RWPE2 (cell line): ENCODE results near the gene S1PR5.

Experiments used
- ATAC-seq: fragments of 200-7000 bp; cut with Tn5 transposase; 3 replicates; pipeline ENCODE4 v1.9.1; 2021; ENCODE audit warnings: low read depth
- DNase-seq: peaks from one replicate; pipeline ENCODE4 v3.0.0-alpha.2; 2020; ENCODE audit warnings: low spot score
- H3K27ac ChIP-seq: fragments of 450-650 bp; 2 replicates; pipeline ENCODE4 v1.5.1; 2017; ENCODE audit warnings: mild to moderate bottlenecking; ENCODE audit not compliant: poor library complexity, severe bottlenecking
- H3K27me3 ChIP-seq: fragments of 250-450 bp; sonication (Bioruptor Pico); 2 replicates; pipeline ENCODE4 v1.5.1; 2021; ENCODE audit warnings: mild to moderate bottlenecking, moderate library complexity; ENCODE audit not compliant: insufficient read depth, poor library complexity, severe bottlenecking
- H3K36me3 ChIP-seq: fragments of 250-450 bp; sonication (Bioruptor Pico); 2 replicates; pipeline ENCODE4 v1.5.1; 2020; ENCODE audit warnings: low read depth, mild to moderate bottlenecking, moderate library complexity
- H3K4me1 ChIP-seq: fragments of 250-450 bp; sonication (Bioruptor Pico); 2 replicates; pipeline ENCODE4 v1.5.1; 2021; ENCODE audit warnings: mild to moderate bottlenecking, moderate library complexity; ENCODE audit not compliant: insufficient read depth, poor library complexity, severe bottlenecking
- H3K4me3 ChIP-seq: fragments of 250-450 bp; sonication (Bioruptor Pico); 2 replicates; pipeline ENCODE4 v1.5.1; 2021; ENCODE audit warnings: mild to moderate bottlenecking, moderate library complexity; ENCODE audit not compliant: severe bottlenecking
- H3K9me3 ChIP-seq: fragments of 250-450 bp; sonication (Bioruptor Pico); 2 replicates; pipeline ENCODE4 v1.5.1; 2021; ENCODE audit warnings: mild to moderate bottlenecking, moderate library complexity; ENCODE audit not compliant: severe bottlenecking
- TF ChIP-seq, protein P1 (sequence below): fragments of 450-650 bp; IDR thresholded peaks from one replicate; pipeline ENCODE4 v1.5.1; 2017; ENCODE audit warnings: mild to moderate bottlenecking, moderate library complexity; ENCODE audit not compliant: poor library complexity, severe bottlenecking

Gene S1PR5

DNA sequence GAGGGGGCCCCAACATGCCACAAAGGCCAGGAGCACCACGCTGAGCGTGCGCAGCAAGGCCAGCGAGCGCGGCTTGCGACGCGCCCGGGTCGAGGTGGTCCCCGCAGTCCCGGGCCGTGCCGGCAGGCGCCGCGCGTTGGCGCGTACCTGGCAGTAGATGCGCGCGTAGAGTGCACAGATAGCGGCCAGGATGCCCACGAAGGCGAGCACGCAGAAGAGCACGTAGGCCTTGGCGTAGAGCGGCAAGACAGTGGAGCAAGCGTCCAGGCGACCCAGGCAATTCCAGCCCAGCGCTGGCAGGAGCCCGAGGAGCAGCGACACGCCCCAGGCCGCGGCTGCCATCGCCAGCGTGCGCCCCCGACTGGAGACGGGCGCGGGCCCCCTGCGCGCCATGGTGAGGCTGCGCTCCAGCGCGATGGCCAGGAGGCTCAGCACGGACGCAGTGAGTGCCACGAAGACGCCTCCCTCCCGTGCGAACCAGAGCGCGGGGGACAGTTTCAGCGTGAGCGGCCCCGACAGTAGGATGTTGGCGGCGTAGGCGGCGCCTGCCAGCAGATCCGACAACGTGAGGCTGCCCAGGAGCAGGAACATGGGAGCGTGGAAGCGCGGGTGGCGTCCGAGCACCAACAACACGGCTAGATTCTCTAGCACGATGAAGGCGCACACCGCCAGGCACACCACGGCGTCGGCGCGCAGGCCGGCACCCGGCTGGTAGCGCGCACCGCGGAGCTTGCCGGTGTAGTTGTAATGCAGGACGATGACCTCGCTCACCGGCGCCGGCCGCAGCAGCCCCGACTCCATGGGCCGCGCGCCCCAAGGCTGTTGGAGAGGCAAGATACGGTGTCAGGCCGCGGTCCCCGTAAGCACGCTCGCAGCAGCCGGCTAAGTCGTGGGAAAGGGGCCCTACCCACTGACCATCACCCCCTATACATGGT is 2.8 kb downstream of the S1PR5 start:
- no peak for ATAC-seq
- TF ChIP-seq, protein P1, sequence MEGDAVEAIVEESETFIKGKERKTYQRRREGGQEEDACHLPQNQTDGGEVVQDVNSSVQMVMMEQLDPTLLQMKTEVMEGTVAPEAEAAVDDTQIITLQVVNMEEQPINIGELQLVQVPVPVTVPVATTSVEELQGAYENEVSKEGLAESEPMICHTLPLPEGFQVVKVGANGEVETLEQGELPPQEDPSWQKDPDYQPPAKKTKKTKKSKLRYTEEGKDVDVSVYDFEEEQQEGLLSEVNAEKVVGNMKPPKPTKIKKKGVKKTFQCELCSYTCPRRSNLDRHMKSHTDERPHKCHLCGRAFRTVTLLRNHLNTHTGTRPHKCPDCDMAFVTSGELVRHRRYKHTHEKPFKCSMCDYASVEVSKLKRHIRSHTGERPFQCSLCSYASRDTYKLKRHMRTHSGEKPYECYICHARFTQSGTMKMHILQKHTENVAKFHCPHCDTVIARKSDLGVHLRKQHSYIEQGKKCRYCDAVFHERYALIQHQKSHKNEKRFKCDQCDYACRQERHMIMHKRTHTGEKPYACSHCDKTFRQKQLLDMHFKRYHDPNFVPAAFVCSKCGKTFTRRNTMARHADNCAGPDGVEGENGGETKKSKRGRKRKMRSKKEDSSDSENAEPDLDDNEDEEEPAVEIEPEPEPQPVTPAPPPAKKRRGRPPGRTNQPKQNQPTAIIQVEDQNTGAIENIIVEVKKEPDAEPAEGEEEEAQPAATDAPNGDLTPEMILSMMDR = no peak
- Histone ChIP-seq H3K4me3 (no peak overlapping the region), H3K4me1 (peaks cover 8% of the 10 kb centered on the region), H3K9me3 (no peaks in the 10 kb centered on the region), H3K27ac (no peak overlapping the region), H3K27me3 (no peaks in the 10 kb centered on the region), H3K36me3 (no peaks in the 10 kb centered on the region)
- no peak for DNase-seq

DNA sequence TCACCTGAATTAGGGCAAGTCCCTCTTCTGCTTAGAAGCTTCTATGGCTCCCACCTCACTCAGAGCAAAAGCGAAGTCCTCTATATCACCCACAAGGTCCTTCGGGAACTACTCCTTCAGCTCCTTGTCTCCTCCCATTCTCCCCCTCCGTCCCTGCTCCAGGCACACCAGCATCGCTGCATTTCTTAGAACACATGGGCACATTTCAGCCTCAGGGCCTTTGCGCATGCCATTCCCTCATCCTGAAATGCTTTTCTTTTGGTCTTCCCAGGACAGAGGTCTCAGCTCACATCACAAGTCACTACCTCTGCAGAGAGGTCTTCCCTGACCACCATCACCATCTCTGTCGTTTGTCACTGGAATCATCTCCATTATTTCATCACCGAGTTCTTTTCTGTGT is 4.0 kb downstream of the S1PR5 start:
- Histone ChIP-seq H3K36me3 (no peaks in the 10 kb centered on the region), H3K4me1 (peaks cover 10% of the 10 kb centered on the region), H3K27me3 (no peaks in the 10 kb centered on the region), H3K27ac (no peak overlapping the region), H3K4me3 (no peak overlapping the region), H3K9me3 (no peaks in the 10 kb centered on the region)
- ATAC-seq (no peak), DNase-seq (no peak)
- TF ChIP-seq, protein P1 = no peak

DNA sequence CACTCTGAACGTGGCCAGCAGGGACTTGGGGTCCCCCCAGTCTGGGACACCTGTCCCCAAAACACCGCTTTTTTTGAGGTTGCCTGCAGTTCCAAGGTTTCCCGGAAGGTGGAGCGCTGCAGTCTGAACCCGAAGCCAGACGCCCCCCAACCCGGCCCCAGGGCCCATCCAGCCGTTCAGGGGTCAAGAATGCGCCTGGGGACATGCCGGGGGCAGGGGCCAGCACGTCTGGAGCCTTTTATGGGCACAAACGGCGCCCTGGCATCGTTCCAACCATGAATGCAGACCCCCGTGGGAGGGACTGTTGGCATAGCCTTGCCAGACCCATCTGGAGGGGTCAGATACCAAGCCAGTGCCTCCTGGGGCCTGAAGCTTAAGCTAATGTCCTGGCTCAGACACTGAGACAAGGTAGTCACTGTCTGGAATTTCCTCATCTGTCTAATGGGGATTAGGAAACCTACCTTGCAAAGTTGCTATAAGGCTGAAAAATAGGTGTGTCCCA is 6.9 kb downstream of the S1PR5 start:
- Histone ChIP-seq H3K4me1 (peaks cover 10% of the 10 kb centered on the region), H3K4me3 (no peak overlapping the region), H3K27ac (peak overlapping the region; percentile 70), H3K36me3 (no peaks in the 10 kb centered on the region), H3K9me3 (no peaks in the 10 kb centered on the region), H3K27me3 (no peaks in the 10 kb centered on the region)
- TF ChIP-seq, protein P1 = peak; percentile 78
- ATAC-seq = peak; percentile 87
- no peak for DNase-seq

DNA sequence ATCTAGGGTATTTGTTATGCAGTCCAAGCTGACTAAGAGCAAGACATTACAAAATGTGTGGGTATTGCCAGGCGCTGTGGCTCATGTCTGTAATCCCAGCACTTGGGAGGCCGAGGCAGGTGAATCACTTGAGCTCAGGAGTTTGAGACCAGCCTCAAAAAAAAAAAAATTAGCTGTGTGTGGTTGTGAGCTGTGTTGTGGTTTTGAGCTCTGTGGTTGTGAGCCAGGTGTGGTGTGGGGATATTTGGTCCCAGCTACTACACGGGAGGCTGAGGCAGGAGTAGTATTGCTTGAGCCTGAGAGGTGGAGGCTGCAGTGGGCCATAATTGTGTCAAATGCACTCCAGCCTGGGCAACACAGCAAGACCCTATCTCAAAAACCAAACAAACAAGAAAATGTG is 8.5 kb downstream of the S1PR5 start:
- Histone ChIP-seq H3K27me3 (no peaks in the 10 kb centered on the region), H3K4me1 (peaks cover 10% of the 10 kb centered on the region), H3K36me3 (no peaks in the 10 kb centered on the region), H3K4me3 (no peak overlapping the region), H3K27ac (peak overlapping the region; percentile 70), H3K9me3 (no peaks in the 10 kb centered on the region)
- TF ChIP-seq, protein P1 = no peak
- ATAC-seq = no peak
- DNase-seq = no peak

DNA sequence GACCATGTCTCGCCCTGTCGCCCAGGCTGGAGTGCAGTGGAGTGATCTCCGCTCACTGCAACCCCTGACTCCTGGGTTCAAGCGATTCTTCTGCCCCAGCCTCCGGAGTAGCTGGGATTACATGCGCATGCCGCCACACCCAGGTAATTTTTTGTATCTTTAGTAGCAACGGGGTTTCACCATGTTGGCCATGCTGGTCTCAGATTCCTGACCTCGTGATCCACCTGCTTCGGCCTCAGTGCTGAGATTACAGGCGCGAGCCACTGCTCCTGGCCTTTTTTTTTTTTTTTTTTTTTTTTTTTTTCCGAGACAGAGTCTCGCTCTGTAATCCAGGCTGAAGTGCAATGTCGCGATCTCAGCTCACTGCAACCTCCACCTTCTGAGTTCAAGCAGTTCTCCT is 9.2 kb downstream of the S1PR5 start:
- Histone ChIP-seq H3K27ac (no peak overlapping the region), H3K27me3 (no peaks in the 10 kb centered on the region), H3K4me3 (no peak overlapping the region), H3K9me3 (no peaks in the 10 kb centered on the region), H3K36me3 (no peaks in the 10 kb centered on the region), H3K4me1 (peaks cover 10% of the 10 kb centered on the region)
- ATAC-seq (no peak), DNase-seq (no peak)
- TF ChIP-seq, protein P1 = no peak
